ACHN (cell line): ENCODE results near the gene PWP1.
"Not testable (repeated sequence)": the region's sequence is repeated elsewhere in the genome, so short reads cannot be mapped to it uniquely, and the experiment has no call there.

Experiments used
- DNase-seq: peaks from one replicate; pipeline ENCODE4 v3.0.0-alpha.2; 2015
- in situ Hi-C: cut with HindIII; loops from 2 replicates; pipeline ENCODE4 v1.10.0; 2017; ENCODE audit warnings: low sequenced_read_pairs, low pct_ligation_motif_present, low pct_unique_long_range_greater_than_20kb

Gene PWP1

DNA sequence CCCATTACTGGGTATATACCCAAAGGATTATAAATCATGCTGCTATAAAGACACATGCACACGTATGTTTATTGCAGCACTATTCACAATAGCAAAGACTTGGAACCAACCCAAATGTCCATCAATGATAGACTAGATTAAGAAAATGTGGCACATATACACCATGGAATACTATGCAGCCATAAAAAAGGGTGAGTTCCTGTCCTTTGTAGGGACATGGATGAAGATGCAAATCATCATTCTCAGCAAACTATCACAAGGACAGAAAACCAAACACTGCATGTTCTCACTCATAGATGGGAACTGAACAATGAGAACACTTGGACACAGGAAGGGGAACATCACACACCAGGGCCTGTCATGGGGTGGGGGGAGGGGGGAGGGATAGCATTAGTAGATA lies 42.1 kb downstream of the PWP1 start:
- DNase-seq, in situ Hi-C loops: not testable (repeated sequence)

DNA sequence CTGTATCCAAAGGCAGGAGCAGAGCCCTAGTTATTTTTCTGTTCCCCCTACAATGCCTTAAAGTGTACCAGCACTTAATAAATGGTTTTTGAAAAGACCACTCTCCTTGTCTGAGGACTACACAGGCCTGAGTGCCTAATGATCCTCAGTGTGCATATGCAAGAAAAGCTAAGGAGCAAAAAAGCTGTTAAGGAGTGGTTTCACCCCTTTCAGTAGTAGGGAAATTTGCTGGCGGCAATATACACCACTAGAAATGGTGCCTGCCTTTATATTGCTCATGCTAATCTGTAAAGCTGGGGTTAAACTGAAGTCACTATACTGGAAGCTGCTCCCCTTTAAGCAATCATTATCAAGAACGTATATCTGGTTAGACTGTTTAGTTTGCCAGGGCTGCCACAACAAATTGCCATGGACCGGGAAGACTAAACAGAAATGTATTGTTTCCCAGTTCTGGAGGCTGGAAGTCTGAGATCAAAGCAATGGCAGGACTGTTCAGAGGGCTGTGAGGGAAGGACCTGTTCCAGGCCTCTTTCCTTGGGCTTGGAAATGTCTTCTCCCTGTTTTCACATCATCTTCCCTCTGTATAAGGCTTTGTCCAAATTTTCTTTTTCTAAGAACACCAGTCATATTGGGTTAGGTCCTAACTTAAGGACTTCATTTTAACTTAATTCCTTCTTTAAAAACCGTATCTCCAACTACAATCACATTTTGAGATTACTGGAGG lies 45.2 kb downstream of the PWP1 start:
- no peak for DNase-seq
- in situ Hi-C loops, result no loop called here

DNA sequence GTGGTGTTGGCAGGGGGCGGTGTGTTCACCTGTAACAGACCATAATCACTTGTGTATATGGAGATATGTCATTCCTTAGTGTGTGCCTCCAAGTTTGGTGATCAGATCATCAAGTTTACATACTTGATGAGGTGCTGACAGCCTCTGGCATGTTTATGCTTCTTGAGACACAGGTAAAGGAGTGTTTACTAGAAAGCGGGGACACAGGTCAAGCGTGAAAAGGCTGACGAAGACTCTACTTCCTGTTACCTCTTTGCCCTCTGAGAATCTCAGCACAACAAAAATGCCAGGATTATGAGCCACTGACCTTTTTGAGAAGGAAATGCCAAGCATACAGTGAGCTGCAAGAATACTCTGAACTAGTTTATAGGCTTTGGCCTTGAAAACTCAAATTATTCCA lies 45.8 kb downstream of the PWP1 start:
- DNase-seq, result no peak

DNA sequence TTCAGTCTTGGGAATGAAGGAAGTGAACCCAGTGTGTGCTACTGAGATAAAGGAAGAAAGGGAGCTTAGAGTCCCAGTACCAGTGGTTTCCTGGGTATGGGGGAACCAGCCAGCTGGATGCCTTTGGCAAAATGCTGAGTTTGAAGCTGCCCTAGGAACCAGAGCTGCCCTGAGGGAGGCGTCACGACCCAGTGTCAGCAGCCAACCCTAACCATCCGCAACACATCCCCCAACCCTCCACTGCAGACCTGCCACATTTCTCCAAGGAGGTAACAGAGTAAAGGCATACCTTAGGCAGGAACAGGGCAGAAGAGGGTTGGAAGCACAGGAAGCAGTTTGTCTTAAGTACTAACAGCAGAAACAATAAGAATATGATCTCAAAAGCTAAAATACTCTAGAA lies 46.8 kb downstream of the PWP1 start:
- in situ Hi-C loops, result no loop called here
- no peak for DNase-seq

More for the DNA sequence above, 45.8 kb downstream of the PWP1 start:
- in situ Hi-C loops, result no loop called here

DNA sequence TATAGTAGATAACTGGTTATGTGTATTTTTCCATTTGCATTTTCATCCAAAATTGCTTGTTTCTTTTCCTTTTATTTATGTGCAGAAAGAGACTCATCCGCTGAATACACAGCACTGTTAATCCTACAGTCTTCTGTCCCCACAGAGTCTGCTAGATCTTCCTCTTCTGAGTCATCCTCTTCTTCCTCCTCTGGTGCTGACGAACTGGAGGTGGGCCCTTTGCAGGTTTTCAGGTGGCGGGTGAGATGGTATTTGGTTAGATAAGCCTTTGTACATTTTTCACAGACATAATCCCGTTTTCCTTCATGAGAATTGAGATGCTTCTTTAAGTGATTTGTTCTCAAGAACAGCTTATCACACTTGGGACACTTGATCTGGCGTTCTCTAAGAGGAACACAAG lies 48.5 kb downstream of the PWP1 start:
- DNase-seq, result no peak
- in situ Hi-C loops, result no loop called here

DNA sequence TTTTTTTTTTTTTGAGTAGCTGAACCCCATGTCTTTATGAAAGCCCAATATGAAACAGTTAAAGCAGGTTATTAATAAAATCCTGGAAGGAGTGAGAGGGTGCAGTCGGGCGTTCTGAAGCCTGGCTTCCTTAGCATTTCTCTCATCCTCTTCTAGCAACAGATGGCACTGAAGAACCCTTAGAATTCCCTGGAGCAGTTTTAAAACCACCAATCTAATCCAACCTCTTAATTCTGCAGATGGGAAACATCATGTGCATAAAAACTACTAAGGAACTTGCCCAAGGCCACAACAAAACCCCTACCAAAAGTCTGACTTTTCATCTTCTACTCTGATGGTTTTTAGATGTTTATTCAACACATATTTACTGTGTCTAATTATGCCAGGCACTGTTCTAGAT lies 50.2 kb downstream of the PWP1 start:
- in situ Hi-C loops, result no loop called here
- DNase-seq, result no peak

DNA sequence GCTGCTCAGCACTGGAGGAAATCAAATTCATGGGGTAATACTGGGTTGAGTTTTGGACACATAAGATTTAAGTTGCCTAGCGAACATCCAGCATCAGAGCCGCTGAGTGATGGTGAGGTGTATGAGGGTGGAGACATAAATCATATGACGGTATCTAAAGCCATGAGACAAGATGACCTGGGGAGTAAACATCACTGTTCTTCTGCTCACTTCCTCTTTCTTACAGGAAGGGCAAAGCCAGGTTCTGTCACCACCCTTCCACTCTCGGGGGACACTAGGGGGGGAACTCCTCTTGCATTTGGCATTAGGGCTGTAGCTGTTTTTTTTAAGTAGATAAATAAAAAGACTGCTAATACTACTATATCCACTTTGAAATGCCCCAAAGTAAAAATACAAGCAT lies 51.3 kb downstream of the PWP1 start:
- DNase-seq, result no peak
- in situ Hi-C loops, result no loop called here

DNA sequence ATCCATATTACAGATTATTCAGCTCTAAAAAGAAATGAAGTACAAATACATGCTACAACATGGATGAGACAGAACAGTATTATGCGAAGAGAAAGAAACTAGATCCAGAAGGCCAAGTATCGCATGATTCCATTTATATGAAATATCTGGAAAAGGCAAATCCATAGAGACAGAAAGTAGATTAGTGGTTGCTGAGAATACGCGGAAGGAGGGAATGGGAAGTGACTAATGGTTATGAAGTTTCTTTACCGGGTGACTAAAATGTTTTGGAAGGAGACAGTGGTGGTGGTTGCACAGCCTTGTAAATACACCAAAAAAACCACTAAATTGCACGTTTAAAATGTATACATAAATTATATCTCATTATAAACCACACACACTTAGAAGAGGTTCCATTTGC lies 62.9 kb downstream of the PWP1 start:
- in situ Hi-C loops, result no loop called here
- peak; percentile 37 for DNase-seq

DNA sequence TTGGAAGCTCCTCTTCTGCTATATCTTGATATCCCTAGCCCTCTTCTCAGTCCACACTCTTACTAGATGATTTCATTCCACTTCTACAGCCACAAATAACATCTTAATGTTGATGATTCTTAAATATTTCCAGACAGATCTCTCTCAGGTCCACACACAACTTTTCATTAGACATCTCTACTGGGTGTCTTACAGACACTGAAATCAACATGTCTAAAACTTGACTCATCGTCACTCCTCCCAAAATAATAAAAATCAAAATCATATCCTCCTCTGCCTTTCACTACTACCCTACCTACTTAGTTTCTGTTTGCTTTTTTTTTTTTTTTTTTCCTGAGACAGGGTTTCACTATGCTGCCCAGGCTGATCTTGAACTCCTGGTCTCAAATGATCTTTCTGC lies 63.5 kb downstream of the PWP1 start:
- in situ Hi-C loops, result no loop called here
- no peak for DNase-seq

DNA sequence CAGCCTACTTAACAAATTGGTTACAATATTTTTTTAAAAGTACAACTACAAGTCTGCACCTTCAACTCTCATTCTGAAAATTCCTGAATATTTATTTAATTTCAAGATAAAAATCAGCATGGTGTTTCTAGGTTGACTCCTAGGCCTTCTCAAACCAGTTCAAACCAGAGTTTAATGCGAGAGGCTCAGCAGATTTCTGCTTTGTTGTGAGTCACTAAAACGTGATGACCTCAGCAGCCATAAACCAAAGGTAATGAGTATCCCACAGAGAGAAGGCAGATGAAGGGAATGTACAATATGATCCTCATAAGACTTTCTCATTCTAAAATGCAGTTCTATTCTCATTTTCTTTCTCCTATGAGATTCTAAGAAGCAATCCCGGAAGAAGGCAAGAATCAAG lies 73.8 kb downstream of the PWP1 start:
- peak; percentile 92 for DNase-seq

DNA sequence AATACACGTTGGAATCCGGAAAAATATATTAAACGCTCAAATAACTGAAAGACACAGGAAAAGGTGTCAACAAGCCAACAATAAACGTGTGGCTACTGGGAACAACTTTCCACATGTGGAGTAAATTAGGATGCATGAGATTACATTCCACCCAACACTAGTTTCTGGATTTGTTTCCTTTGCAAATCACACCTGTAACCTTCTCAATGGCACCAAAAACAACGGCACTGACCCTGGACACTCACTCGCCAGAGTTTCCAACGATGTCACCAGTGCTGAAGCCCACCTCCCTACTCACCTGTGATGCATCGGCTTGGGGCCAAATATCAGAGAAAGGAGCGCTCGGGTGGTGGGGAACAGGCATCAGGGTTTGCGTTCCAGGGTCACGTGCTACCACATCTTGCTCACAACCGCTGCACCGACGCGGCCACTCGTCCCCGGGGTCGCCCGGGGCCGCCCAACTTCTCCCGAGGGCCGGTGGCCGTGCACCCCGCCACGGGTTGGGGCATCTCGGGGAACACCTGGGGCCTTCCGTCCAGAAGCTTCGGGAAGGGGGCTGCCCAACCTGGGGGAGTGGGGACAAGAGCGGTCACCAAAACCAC lies 74.7 kb downstream of the PWP1 start:
- in situ Hi-C loops, result no loop called here
- peak; percentile 35 for DNase-seq

More for the DNA sequence above, 73.8 kb downstream of the PWP1 start:
- in situ Hi-C loops, result no loop called here

DNA sequence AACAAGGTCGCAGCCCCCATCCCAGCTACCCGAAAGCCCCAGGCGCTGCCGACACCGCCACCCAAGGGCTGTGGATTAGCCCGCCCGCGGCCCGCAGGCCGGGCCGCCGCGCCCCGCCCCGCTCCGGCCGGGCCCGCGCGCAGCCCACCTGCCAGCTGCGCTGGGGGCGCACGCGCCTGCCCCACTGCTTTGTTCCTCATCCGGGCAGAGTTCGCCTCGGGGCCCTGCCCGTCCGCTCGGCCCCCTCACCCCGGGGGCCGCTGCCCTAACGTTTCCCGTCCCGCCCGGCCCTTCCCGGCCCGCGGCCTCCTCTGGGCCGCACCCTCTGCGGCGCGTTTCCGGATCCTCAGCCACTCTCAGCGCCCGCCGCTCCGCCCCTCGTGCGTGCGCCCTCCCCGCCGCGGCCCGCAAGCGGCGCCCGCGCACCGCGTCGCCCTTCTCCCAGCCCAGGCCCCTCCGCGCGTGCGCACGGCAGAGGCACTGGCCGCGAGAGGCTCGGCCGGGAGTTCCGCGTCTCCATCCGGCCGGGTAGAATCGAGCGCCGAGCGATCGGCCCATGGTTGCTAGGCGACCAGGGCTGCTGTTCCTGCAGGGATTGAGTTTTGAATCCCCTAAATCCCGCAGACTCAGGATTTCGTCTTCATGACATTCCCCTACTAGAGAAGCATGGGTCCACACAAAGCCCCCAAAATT lies 75.4 kb downstream of the PWP1 start, which contains the start of gene PRDM4:
Gene PRDM4, minus strand, starts transcription at position 329 of the 693 bp plus-strand sequence. CDS start 622 bp downstream, outside the sequence.
- in situ Hi-C loops, result no loop called here

DNA sequence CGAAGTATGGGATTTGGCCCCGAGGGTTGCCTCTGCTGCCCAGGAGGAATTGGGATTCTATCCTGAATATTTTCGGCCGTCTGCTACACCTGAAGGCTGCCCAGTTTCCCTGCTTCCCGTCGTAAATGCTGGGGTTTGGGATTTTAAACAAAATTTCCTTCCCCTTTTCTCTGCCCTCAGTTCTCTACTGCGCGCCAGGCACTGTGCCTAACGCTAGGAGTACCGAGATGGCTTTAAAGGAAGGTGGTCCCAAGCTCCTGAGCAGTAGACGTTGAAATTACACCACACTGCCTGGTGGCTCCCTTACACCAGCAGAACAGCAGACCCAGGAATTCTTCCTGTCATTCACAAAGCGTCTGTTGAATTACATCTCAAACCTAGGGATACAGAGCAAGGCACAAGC lies 75.9 kb downstream of the PWP1 start:
- in situ Hi-C loops, result no loop called here
- no peak for DNase-seq

More for the DNA sequence above, 75.4 kb downstream of the PWP1 start, which contains the start of gene PRDM4:
- DNase-seq, result peak; percentile 99
